Measurements from ENCODE around the gene GPR83.

GRCh38 chr11:94379613-94380012 is 21.6 kb downstream of the GPR83 start:
- TF ChIP-seq POLR2AphosphoS5 (IDR thresholded peaks at IDR 0.05; ENCODE audit: low read depth, low read length), result no peak
- no peak for TF ChIP-seq SPI1 (IDR thresholded peaks at IDR 0.05; ENCODE audit: low read depth, low read length)

Data from GM12891 (cell line).